Adrenal gland (tissue), 12 donors: ENCODE measurements around the gene SCAF1. TPM values are rescaled to one million over a fixed set of nuclear protein-coding genes. Genes with fewer than 3 reads are reported as not detected.

Experiments used
- DNase-seq, 7 donors: peaks; one replicate each; pipeline ENCODE4 v3.0.0-alpha.2; 2019 to 2020
- H3K27ac ChIP-seq, 5 donors: fragments of 200-600 bp; sonication (generic) in 4 of 5; 1 replicate in 3 of 5; 2 replicates in 2 of 5; pipeline versions ENCODE4 v1.5.1 to v1.8.0; 2016 to 2020; ENCODE audit warnings: mild to moderate bottlenecking in 1 of 5
- H3K27me3 ChIP-seq: fragments of 200-600 bp; 2 replicates; pipeline ENCODE4 v1.8.0; 2021
- H3K36me3 ChIP-seq, 2 donors: fragments of 200-600 bp; replicated peaks in 1 of 2; 1 replicate in 1 of 2; 2 replicates in 1 of 2; pipeline versions ENCODE4 v1.5.1 to v1.8.0; 2018 to 2022
- H3K4me1 ChIP-seq, 2 donors: fragments of 200-600 bp; replicated peaks in 1 of 2; 1 replicate in 1 of 2; 2 replicates in 1 of 2; pipeline versions ENCODE4 v1.5.1 to v1.8.0; 2018 to 2021
- H3K4me3 ChIP-seq, 4 donors: fragments of 200-600 bp; sonication (generic) in 3 of 4; one replicate each; pipeline ENCODE4 v1.5.1; 2016 to 2018
- H3K9me3 ChIP-seq, 3 donors: fragments of 200-600 bp; sonication (generic) in 1 of 3; replicated peaks in 1 of 3; 1 replicate in 2 of 3; 2 replicates in 1 of 3; pipeline versions ENCODE4 v1.5.1 to v1.8.0; 2016 to 2021
- CTCF ChIP-seq, 6 experiments: fragments of 450-650 bp in 4 of 6; fragments of 200-600 bp in 2 of 6; sonication (generic) in 1 of 6; IDR thresholded peaks; 1 replicate in 5 of 6; 2 replicates in 1 of 6; pipeline versions ENCODE4 v1.5.1 to v1.8.0; 2016 to 2021; ENCODE audit warnings: antibody characterized with exemption in 6 of 6, mild to moderate bottlenecking in 2 of 6, moderate library complexity in 1 of 6
- POLR2A ChIP-seq, 2 donors: fragments of 450-650 bp; IDR thresholded peaks; one replicate each; pipeline ENCODE4 v1.6.1; 2017; ENCODE audit warnings: antibody characterized with exemption in 2 of 2, mild to moderate bottlenecking in 2 of 2, moderate library complexity in 1 of 2
- WGBS, 4 donors: extraction: QIAGEN DNeasy Blood & Tissue Kit in 2 of 4; methylation state at CpG; one replicate each; pipeline versions ENCODE4 v1.1.5 to v1.1.7; 2013 to 2017; 5-methylcytosine and 5-hydroxymethylcytosine counted together
- intact Hi-C, 2 donors: fragments of 100-400 bp; cut with DNase I; formaldehyde crosslinking; loops; one replicate each; pipeline versions ENCODE4 v1.14.1 to v1.15.0; 2022 to 2023
- polyA plus RNA-seq, 3 donors: library from polyadenylated mRNA; stranded (reverse); fragments of 200-250 nt in 2 of 3; fragments of 350-450 nt in 1 of 3; fragmentation: Illumina TruSeq in 1 of 3; extraction: RNeasy Lipid Tissue Mini Kit (QIAGEN cat#74804) in 1 of 3; gene quantifications; one replicate each; pipeline ENCODE4 v1.2.3, GENCODE V29; 2013 to 2014
- total RNA-seq, 9 donors: library from RNA; depleted of rRNA in 4 of 9; stranded (reverse); fragments of >200 nt in 4 of 9; fragments of 120-200 nt in 1 of 9; fragmentation: NEBNext Ultra II Directional in 1 of 9; extraction: Animal tissue kit (Norgen Biotek cat#: 25700) in 1 of 9; gene quantifications; one replicate each; pipeline versions ENCODE4 v1.1.0 to v1.2.4, GENCODE V29; 2013 to 2023
- donor health status: healthy with polysubstance abuse.
- donor health status: Bipolar disorder and iron deficiency.
- donor health status: DM: yes; HTN: yes; CAD: no.
- donor health status: DM: no; HTN: no; CAD: no.
- donor health status: DM: no; HTN: no; CAD: no.
- donor health status: DM: yes; HTN: yes; CAD: no.

The SCAF1 gene
- total and polyA plus RNA-seq, 12 donors = 4.2 to 81.3 (median 39.0) TPM

- WGBS, 4 donors = 0 to 2% (median 0%) methylated on average over 29 to 51 of the region's 51 CpGs
- H3K27ac ChIP-seq = peak within 1 kb of the TSS; percentile 93 to 100 (median 97)
- peak within 1 kb of the TSS in 3 of 4 donors; percentile 49 to 67 (median 55) for H3K4me3 ChIP-seq
- TF ChIP-seq CTCF (IDR thresholded peaks at IDR 0.05) = no peak
- TF ChIP-seq POLR2A (IDR thresholded peaks at IDR 0.05) = peak; percentile 78 to 96
- H3K36me3 ChIP-seq = peaks cover 0 to 6% of the 10 kb centered on the region in 2 donors
- intact Hi-C loops = no loop called here
- no peaks in the 10 kb centered on the region for H3K9me3 ChIP-seq
- H3K4me1 ChIP-seq = peaks cover 29 to 48% of the 10 kb centered on the region in 2 donors
- H3K27me3 ChIP-seq = no peaks in the 10 kb centered on the region
- peak; percentile 99 to 100 (median 100) for DNase-seq
Measured at GRCh38 chr19:49640113-49640898, 1.7 kb upstream of the SCAF1 start, which contains the start of gene RRAS. Gene RRAS, minus strand, starts transcription at chr19:49640143. Its CDS starts 45 bp downstream, at chr19:49640098.

GRCh38 chr19:49642492-49643035, 555 bp downstream of the SCAF1 start:
- Histone ChIP-seq H3K36me3 (peaks cover 0 to 22% of the 10 kb centered on the region in 2 donors), H3K4me1 (peaks cover 29 to 50% of the 10 kb centered on the region in 2 donors), H3K27me3 (no peaks in the 10 kb centered on the region), H3K27ac (peak overlapping the region in 4 of 5 donors; percentile 76 to 99 (median 86)), H3K4me3 (peak overlapping the region; percentile 37 to 93 (median 72)), H3K9me3 (no peaks in the 10 kb centered on the region)
- intact Hi-C loops = no loop called here
- TF ChIP-seq CTCF (IDR thresholded peaks at IDR 0.05) = no peak
- TF ChIP-seq POLR2A (IDR thresholded peaks at IDR 0.05) = no peak
- DNase-seq = no peak
- 4 to 10% (median 9%) methylated on average over 4 to 5 of the region's 5 CpGs for WGBS, 4 donors

GRCh38 chr19:49643466-49643865, 1.5 kb downstream of the SCAF1 start:
- H3K9me3 ChIP-seq = no peaks in the 10 kb centered on the region
- no peak overlapping the region for H3K4me3 ChIP-seq
- peak in 1 of 7 donors; percentile 13 for DNase-seq
- peaks cover 25 to 43% of the 10 kb centered on the region in 2 donors for H3K4me1 ChIP-seq
- H3K36me3 ChIP-seq = peaks cover 0 to 31% of the 10 kb centered on the region in 2 donors
- intact Hi-C loops = no loop called here
- H3K27me3 ChIP-seq = no peaks in the 10 kb centered on the region
- peak overlapping the region in 2 of 5 donors; percentile 0 to 1 for H3K27ac ChIP-seq
- TF ChIP-seq POLR2A (IDR thresholded peaks at IDR 0.05) (no peak), CTCF (IDR thresholded peaks at IDR 0.05) (no peak)
- 70 to 81% (median 75%) methylated on average over 2 of the region's 2 CpGs for WGBS, 4 donors

- Histone ChIP-seq H3K9me3 (no peaks in the 10 kb centered on the region), H3K4me3 (no peak overlapping the region), H3K27me3 (no peaks in the 10 kb centered on the region), H3K27ac (no peak overlapping the region), H3K4me1 (peaks cover 19 to 35% of the 10 kb centered on the region in 2 donors), H3K36me3 (peaks cover 0 to 43% of the 10 kb centered on the region in 2 donors)
- no peak for DNase-seq
- intact Hi-C loops = no loop called here
- TF ChIP-seq POLR2A (IDR thresholded peaks at IDR 0.05) (no peak), CTCF (IDR thresholded peaks at IDR 0.05) (no peak)
- 88 to 92% (median 90%) methylated on average over 11 of the region's 11 CpGs for WGBS, 4 donors
Measured at GRCh38 chr19:49645592-49645991, 3.6 kb downstream of the SCAF1 start.
